ENCODE results near the gene PEX14.

PEX14 gene

GRCh38 chr1:10667861-10668761 is 193.4 kb downstream of the PEX14 start:
- DNase-seq = no peak

- no peak for DNase-seq
Measured at GRCh38 chr1:10669570-10669969, 194.8 kb downstream of the PEX14 start.

DNA sequence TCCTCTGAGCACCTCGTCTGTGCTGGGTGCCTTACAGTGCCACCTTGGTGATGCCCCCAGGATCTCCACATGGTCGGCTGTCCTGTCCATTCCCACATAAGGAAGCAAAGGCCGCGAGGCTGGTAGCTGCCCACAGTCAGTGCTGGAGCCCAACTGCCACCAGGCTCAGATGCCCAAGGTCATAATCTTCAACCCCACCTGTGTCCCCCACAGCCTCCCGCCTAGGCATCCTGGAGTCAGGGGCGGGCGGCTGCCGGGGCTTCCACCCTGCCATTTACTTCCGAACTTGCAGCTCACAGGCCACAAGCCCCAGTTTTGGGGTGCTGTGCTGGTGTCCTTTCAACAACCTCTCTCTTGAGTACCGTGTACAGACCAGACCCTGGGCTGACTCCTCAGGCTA is 195.4 kb downstream of the PEX14 start:
- DNase-seq = no peak

DNA sequence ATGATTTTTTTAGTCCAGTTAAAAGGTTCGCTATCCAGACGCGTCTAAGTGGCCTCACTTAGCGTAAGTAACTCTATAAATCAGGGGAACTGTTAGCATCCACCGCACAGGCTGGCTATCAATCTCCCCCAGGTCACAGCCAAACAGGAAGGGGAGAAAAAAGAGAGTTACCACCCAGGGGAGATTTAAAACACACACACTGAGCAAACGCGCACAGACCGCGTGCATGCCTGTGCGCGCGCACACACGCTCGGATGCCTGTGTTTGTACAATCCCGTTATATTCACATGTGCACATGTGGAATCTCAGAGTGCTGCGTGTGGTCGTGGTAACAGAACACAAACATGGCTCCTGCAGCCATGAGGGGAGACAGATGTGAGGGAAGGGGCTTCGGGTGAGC is 196.3 kb downstream of the PEX14 start:
- DNase-seq = no peak

DNA sequence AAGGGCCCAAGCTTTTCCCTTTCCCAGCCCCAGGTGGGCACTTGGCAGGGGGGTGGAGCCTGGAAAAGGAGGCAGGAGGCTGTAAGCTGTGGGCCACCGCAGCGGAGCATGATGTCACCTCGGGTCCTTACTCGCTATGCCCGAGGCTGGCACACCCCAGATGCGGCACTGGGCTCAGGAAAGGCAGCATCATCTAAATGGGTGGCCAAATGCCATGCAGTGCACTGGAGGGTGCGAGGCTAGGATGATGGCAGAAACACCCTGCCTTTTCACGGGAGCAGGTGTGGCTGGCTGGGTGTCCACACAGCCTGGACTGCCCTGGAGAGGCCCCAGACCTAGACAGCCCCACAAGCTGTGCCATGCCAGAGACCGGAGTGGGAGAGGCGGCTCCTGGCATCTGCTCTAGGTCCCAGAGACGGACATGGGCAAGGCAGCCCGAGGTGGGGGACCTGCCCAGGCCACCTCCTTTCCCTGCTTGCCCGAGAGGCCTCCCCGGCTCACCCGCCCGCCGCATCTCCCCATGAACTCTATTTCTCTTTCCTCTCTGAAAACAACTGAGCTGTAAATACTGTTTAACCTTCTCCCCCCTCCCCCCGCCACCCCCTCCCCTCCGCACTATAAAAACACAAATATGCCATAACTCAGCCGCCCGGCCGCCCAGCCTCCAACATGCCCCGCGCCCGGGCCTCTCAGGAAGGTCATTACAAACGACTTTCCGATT is 197.0 kb downstream of the PEX14 start:
- DNase-seq = no peak

DNA sequence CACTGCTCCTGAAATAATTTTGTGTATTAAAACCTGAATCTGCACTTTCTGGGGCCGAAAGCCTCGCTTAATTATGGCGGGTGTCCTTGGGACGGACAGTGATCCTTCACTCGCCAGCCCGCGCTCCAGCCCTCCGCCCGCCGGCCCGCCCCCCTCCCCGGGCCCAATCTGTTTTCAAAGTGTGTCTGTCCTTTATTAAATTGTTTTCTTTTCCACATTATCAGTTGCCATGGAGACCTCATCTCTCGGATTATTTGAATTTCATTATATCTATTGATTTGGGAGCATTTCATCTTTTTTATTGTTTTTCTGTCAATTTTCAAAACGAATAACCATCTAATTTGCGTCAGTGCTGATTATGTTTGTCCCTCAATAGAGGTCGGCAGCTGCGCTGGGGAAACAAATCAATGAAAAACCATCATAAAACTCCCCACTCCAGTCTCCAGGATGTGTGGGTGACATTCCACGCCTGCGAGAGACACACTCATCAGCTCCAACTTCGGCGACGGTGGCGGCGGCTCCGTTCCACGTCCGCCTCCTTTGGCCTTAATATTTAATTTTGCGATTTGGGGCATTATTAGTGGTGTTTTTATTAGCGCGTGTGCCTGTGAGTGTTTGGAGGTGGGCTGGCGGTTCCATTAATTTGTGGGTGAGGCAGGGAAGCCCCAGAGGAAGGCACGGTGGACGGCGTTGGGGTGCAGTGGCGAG is 197.7 kb downstream of the PEX14 start:
- DNase-seq = no peak

- DNase-seq = no peak
Measured at GRCh38 chr1:10673109-10673711, 198.5 kb downstream of the PEX14 start.

- no peak for DNase-seq
Measured at GRCh38 chr1:10674222-10674621, 199.5 kb downstream of the PEX14 start.

DNA sequence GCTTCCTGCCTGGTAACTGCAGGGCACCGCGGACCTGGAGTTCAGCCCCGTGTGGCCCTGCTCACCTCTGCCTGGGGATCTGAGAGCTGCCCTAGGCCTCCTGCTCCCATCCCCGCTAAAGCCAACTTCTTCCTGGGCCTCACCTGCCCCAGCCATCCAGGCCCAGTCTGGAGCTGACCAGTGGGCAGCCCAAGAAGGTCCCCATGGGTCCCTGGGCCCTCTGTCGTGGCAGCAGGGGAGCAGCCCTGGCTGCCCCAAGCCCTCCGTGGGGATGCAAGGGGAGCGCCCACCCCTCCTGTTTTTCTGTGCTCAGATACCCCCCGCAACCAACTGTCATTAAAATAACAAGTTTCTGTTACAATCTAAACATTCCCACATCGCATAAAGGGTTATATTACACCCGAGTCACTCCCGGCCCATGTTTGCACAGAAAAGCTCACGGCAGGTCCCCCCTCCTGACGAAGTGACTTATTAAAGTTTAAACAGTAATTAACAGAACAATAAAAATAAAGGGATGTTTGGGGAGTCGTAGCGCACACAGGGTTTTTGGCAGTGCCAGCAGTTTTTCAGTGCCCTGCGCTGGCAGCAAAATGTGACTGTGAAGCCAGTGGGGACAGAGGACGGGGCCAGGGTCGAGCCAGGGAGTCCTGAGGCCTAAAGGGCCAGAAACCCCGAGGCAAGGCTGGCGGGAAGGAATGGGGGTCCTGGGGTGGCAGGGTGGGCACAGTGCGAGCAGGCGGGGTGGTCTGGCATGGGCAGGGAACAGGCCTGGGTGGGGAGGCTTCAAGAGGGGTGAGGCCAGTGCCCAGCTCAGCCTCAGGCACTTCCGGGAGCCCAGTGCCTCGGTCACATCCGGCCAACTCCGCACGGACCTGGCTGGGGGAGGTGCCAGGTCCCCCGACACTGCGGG is 200.2 kb downstream of the PEX14 start:
- DNase-seq = no peak

DNA sequence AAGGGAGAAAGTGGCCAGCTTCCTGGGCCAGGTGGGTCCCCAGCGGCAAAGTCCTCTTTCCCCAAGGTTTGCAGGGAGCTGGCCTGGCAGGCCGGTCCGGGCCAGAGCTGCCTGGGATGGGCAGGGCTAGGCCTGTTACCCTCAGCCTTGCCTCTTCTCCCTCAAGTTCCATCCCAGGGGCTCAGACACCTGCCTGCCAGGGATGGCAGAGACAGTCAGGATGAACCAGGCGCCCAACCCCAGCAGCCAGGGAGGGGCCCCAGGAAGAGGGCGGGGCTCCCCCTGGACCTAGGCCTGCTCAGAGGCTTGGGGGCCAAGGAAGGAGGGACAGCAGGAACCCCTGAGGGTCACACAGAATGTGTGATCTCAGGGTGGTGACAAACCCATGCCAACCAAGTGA is 201.1 kb downstream of the PEX14 start:
- no peak for DNase-seq

GRCh38 chr1:10676963-10677362 is 202.2 kb downstream of the PEX14 start:
- DNase-seq = no peak

DNA sequence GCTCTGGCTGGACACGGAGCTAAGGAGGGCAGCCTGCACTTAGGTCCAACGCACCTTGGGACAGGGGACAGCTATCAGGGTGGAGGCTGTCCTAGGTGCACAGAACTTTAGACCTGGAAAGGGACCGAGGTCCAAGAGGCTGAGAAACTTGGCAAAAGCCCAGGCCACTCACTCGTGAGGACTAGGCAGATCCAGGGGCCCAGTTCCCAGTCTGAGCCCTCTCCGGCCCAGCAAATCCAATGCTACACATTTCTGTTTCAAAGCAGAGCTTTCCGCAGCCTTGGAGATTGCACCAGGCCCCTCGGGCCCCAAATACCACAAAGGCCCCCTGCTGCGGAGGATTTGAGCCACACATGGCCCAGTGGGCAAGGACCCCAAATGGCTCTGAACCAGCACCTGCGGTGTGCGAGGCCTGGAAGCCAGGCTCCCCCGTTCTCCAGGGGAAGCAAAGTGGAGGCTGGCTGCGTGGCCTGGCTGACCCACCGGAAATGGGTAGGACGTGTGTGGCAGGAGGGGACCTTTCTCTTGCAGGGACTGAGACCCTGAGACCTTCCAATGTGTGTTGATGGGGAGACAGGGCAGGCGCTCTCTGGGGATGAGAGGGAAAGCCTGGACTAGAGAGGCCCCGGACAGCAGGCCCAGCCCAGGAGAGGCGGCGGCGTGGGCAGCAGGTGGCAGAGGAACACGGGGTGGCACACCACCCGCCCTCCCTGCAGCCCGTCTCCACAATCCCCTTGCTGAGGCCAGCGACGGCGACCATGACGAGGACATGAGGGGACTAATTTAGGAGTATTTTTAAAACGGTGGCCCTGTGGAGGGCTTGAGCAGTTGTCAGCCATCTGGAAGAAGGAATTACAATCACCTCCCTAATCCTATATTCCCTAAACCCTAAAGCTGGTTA is 203.0 kb downstream of the PEX14 start:
- no peak for DNase-seq

DNA sequence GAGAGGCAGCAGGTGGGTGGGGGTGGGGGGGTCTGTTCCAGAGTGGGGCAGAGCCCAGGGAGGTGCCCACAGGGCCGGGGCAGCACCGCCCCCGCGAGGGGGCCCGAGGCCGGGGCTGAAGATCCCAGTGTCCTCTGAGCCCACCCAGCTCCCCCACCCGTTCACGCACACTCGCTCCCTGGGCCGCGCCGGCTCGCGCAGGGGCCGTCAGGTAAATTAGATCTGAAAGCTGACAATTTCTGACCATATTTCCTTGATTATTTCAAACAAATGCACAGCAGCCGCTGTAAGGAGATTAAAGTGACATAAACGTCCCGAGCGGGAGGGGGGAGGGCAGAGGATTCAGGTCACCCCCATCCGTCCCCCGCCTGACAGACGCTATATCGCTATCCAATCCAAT is 203.7 kb downstream of the PEX14 start:
- no peak for DNase-seq

- no peak for DNase-seq
Measured at GRCh38 chr1:10678852-10679251, 204.1 kb downstream of the PEX14 start.

DNA sequence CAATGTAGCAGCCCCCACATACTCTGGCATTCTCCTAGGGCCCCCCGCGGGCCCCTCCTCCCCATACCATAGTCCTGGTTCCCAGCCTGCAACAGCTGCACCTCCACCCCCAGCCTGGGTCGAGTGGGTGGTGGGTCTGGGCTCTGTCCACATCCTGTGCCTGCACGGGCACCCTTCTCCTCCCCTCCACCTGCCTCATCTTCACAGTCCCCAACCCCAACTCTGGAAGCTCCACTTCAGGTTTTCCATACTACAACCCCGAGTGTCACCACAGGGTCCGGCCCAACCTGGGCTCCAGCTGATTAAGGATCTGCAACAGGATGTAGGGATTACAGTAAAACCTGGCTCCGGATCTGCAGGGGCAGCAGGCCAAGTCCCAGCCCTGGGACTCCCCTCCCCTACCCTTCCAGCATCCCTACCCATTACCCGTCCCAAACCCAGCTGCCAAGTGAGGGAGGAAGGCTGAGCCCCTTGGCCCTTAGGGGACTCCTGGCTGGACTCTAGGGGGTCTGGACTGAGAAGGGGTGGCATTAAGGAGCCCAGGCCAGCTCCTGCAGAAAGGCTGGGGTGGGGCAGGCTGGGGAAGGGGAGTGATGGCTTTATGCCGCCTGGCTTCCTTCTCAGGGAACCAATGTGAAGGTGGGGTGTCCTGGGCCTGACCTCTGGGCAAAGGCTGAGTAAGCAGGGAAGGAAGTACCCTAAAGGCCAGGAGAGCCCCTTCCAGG is 204.9 kb downstream of the PEX14 start:
- DNase-seq = peak; percentile 66

All from fibroblast of skin of abdomen (primary cell).